Prostate gland (tissue), 2 donors: ENCODE data around the gene FAH. TPM values are rescaled to one million over a fixed set of nuclear protein-coding genes. Genes with fewer than 3 reads are reported as not detected.
A peak's percentile ranks its signal among the peaks of the same experiment; 100 is the strongest.

Source experiments
- DNase-seq: peaks from one replicate; pipeline ENCODE4 v3.0.0-alpha.2; 2019; ENCODE audit warnings: low spot score
- H3K27ac ChIP-seq, 2 donors: fragments of 200-600 bp; sonication (generic); 2 replicates each; pipeline ENCODE4 v1.5.1; 2017 to 2019
- H3K27me3 ChIP-seq: fragments of 200-600 bp; sonication (generic); replicated peaks from 2 replicates; pipeline ENCODE4 v1.5.1; 2019; ENCODE audit not compliant: insufficient read depth
- H3K36me3 ChIP-seq, 2 donors: fragments of 200-600 bp; sonication (generic); 1 replicate in 1 of 2; 2 replicates in 1 of 2; pipeline versions ENCODE4 v1.5.1 to v1.8.1; 2017 to 2019
- H3K4me1 ChIP-seq: fragments of 200-600 bp; sonication (generic); replicated peaks from 2 replicates; pipeline ENCODE4 v1.5.1; 2019
- H3K4me3 ChIP-seq, 2 donors: fragments of 200-600 bp; sonication (generic); 2 replicates each; pipeline ENCODE4 v1.5.1; 2017 to 2019
- H3K9me3 ChIP-seq: fragments of 200-600 bp; sonication (generic); 2 replicates; pipeline ENCODE4 v1.5.1; 2017
- POLR2A ChIP-seq: fragments of 450-650 bp; IDR thresholded peaks from one replicate; pipeline ENCODE4 v1.6.1; 2016; ENCODE audit warnings: antibody characterized with exemption, mild to moderate bottlenecking
- POLR2AphosphoS5 ChIP-seq: sonication (generic); formaldehyde crosslinking; IDR thresholded peaks from one replicate; pipeline ENCODE4 v1.6.1; 2017; ENCODE audit warnings: antibody characterized with exemption
- WGBS: methylation state at CpG from one replicate; pipeline ENCODE4 v1.1.5; 2018; 5-methylcytosine and 5-hydroxymethylcytosine counted together
- intact Hi-C: fragments of 100-400 bp; cut with DNase I; formaldehyde crosslinking; loops from one replicate; pipeline ENCODE4 v1.14.2; 2022
- total RNA-seq, 2 donors: library from RNA; depleted of rRNA; stranded (reverse); fragments of >200 nt; gene quantifications; one replicate each; pipeline ENCODE4 v1.1.0, GENCODE V29; 2016
- TF ChIP-seq, protein P1 (sequence below), 4 experiments: fragments of 200-600 bp in 2 of 4; fragments of 450-650 bp in 2 of 4; sonication (generic) in 2 of 4; IDR thresholded peaks; 1 replicate in 3 of 4; 2 replicates in 1 of 4; pipeline ENCODE4 v1.5.1; 2016 to 2019; ENCODE audit warnings: antibody characterized with exemption in 4 of 4, mild to moderate bottlenecking in 2 of 4, moderate library complexity in 2 of 4

The FAH gene
- total RNA-seq, 2 donors from 2014 or later = 26.7 to 51.4 TPM

DNA sequence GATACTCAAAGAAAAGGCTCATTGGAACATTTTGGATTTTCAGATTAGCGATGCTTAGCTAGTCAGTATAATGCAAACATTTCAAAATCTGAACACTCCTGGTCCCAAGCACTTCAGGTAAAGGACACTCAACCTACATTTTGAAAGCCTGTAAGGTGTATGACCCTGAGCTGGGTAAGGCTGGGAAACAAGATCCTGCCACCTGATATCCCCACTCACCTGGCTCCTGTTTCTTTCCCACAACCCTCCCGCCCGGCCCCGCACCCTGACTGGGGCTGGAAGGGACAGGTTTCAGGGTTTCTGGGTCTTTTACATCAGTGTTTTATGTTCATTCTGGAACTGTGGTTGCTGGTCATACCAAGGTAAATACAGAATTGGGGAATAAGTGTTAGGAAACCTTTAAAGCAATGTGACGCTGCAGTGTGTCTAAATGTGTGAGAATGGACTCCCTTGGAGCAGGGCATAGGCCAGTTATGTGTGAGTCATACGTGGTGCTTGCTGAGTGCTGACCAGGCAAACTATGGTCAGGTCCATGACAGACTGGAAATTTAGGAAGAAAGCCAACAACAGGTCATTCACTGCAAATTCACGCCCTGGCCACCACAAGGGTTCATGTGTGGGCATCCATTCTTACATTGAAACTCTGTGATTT lies 76.3 kb downstream of the FAH start:
- no peak overlapping the region for H3K27ac ChIP-seq
- no peak overlapping the region for H3K4me3 ChIP-seq
- H3K27me3 ChIP-seq = no peaks in the 10 kb centered on the region
- no peaks in the 10 kb centered on the region for H3K9me3 ChIP-seq
- no peaks in the 10 kb centered on the region for H3K4me1 ChIP-seq
- no peak for TF ChIP-seq POLR2AphosphoS5
- no peak for TF ChIP-seq POLR2A
- TF ChIP-seq, protein P1, sequence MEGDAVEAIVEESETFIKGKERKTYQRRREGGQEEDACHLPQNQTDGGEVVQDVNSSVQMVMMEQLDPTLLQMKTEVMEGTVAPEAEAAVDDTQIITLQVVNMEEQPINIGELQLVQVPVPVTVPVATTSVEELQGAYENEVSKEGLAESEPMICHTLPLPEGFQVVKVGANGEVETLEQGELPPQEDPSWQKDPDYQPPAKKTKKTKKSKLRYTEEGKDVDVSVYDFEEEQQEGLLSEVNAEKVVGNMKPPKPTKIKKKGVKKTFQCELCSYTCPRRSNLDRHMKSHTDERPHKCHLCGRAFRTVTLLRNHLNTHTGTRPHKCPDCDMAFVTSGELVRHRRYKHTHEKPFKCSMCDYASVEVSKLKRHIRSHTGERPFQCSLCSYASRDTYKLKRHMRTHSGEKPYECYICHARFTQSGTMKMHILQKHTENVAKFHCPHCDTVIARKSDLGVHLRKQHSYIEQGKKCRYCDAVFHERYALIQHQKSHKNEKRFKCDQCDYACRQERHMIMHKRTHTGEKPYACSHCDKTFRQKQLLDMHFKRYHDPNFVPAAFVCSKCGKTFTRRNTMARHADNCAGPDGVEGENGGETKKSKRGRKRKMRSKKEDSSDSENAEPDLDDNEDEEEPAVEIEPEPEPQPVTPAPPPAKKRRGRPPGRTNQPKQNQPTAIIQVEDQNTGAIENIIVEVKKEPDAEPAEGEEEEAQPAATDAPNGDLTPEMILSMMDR (IDR thresholded peaks at IDR 0.05) = no peak
- no peak for DNase-seq
- WGBS = 77% methylated on average over 7 of the region's 7 CpGs
- H3K36me3 ChIP-seq = no peaks in the 10 kb centered on the region
- intact Hi-C loops = no loop called here

DNA sequence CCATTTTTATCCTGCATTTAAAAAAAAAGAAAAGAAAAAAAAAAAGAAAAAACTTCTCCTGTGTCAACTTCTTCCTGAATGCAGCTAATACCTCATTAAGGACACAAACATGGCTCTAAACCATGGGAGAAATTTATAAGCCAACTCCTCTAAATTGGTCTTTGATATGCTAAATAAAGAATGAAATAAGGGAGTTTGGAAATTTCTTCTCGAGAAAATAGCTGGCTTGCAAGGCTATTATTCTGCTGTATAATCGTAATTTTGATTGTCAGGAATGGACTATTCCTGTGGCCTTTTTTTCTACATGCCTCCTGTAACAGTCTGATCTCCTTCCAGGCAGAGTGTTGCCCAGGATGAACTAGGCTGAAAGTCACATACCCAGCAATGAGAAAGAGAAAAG lies 78.6 kb downstream of the FAH start:
- no peak for DNase-seq
- Histone ChIP-seq H3K27ac (no peak overlapping the region), H3K4me1 (no peaks in the 10 kb centered on the region), H3K4me3 (no peak overlapping the region), H3K27me3 (no peaks in the 10 kb centered on the region), H3K9me3 (no peaks in the 10 kb centered on the region), H3K36me3 (no peaks in the 10 kb centered on the region)
- intact Hi-C loops = no loop called here
- 37% methylated on average over 2 of the region's 2 CpGs for WGBS
- TF ChIP-seq POLR2AphosphoS5 (no peak), POLR2A (no peak)
- TF ChIP-seq, protein P1 (IDR thresholded peaks at IDR 0.05) = no peak

DNA sequence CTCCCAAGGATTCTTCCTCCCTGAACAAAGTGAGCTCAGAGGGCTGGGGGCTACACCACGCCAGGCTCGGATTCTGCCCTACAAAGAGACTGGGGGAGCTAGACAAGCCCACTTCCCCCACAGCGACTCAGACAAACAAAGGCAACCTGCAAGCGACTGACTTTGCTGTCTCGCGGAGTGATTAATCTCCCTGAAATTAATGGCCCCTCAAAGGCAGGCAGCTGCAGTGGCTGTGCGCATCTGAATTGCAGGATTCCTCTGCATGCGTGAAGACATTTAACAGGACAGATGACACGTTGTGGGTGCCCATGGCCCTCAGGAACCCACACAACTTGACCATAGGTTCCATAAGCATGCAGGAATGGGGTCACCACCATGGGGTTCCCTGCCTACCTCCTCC lies 80.8 kb downstream of the FAH start:
- DNase-seq = no peak
- Histone ChIP-seq H3K27me3 (no peaks in the 10 kb centered on the region), H3K36me3 (no peaks in the 10 kb centered on the region), H3K4me1 (no peaks in the 10 kb centered on the region), H3K9me3 (no peaks in the 10 kb centered on the region), H3K4me3 (no peak overlapping the region), H3K27ac (no peak overlapping the region)
- no peak for TF ChIP-seq POLR2AphosphoS5
- TF ChIP-seq, protein P1 (IDR thresholded peaks at IDR 0.05) = no peak
- no peak for TF ChIP-seq POLR2A
- intact Hi-C loops = no loop called here
- WGBS = 29% methylated on average over 9 of the region's 9 CpGs

DNA sequence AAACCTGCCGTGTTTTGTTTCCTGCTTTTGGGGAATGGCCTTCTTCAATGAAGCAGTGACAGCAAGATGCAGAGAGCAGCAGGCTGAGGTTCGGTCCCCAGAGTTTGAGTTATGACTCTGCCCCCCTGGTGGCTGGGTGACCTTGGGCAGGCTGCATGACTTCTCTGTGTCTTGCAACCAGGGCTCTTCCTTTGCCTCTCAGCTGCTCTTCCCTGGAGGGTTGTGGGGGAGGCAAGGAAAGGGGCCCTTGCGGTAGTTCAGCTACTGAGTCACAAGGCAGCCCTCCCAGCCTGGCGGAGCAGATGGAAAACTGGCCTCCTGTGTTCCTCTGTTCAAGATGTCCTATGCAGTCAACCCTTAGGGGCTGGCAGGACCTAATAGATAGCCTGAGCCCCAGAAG lies 82.1 kb downstream of the FAH start:
- WGBS = 71% methylated on average over 4 of the region's 4 CpGs
- Histone ChIP-seq H3K27ac (no peak overlapping the region), H3K36me3 (no peaks in the 10 kb centered on the region), H3K4me1 (no peaks in the 10 kb centered on the region), H3K4me3 (no peak overlapping the region), H3K9me3 (no peaks in the 10 kb centered on the region), H3K27me3 (no peaks in the 10 kb centered on the region)
- TF ChIP-seq POLR2AphosphoS5 (no peak), POLR2A (no peak)
- TF ChIP-seq, protein P1 (IDR thresholded peaks at IDR 0.05) = peak in 1 of 4 experiments; percentile 19
- intact Hi-C loops = no loop called here
- no peak for DNase-seq

Other genes starting within 250 kb of the FAH start
- gene BCL2A1, start 181.8 kb upstream of the FAH start, total RNA-seq = 1 to 10 TPM in 1 of 2 donors, under 1 TPM in 1; 0.57 to 2.7 TPM
- 100 to 1,000 TPM; 103 to 167 TPM for gene ZFAND6, start 93.3 kb upstream of the FAH start, total RNA-seq
- under 1 TPM in 1 of 2 donors, not detected in 1; 0.96 TPM for gene CTXND1, start 99.2 kb downstream of the FAH start, total RNA-seq